Neuron (in vitro differentiated cells): ENCODE results near the gene NHERF2.
A peak's percentile ranks its signal among the peaks of the same experiment; 100 is the strongest.
"Not testable (repeated sequence)": the region's sequence is repeated elsewhere in the genome, so short reads cannot be mapped to it uniquely, and the experiment has no call there.

Experiments
- H2AFZ ChIP-seq: one replicate; pipeline ENCODE4 v1.6.1; 2013; ENCODE audit warnings: low read depth, mild to moderate bottlenecking, inconsistent platforms, low read length, moderate library complexity
- H3K27me3 ChIP-seq: one replicate; pipeline ENCODE4 v1.6.1; 2013; ENCODE audit warnings: low read length; ENCODE audit not compliant: insufficient read depth
- H3K36me3 ChIP-seq: one replicate; pipeline ENCODE4 v1.6.1; 2013; ENCODE audit warnings: low read length; ENCODE audit not compliant: insufficient read depth
- H3K4me1 ChIP-seq: one replicate; pipeline ENCODE4 v1.6.1; 2013; ENCODE audit warnings: low read length; ENCODE audit not compliant: insufficient read depth
- H3K4me3 ChIP-seq: 2 replicates; pipeline ENCODE4 v1.5.1; 2013; ENCODE audit warnings: mild to moderate bottlenecking, low read length, moderate library complexity
- H3K9me3 ChIP-seq: one replicate; pipeline ENCODE4 v1.6.1; 2013; ENCODE audit warnings: low read length

NHERF2 gene

DNA sequence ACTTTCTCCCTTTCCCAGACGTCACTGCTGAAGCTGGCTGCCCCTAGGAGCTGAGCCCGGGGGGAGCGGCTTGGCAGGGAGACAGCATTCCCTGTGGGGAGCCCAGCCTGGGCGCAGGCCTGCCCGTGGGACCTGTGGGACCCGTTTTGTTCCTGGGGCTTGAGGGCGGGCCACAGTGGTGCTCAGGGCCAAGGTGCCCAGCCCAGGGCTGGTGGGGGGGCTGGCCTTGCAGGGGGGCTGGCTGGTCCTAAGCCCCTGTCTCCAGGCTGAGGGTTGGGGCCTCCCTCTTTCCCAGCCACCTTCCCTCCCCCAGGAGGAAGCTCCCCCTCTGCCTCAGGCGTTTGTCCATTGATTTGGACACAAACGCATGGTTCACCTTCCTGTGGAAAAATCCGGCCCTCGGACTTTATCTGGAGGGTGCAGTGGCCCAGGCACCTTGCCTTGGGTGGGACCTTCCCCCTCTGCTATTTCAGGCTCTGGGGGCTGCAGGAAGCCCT is 4.4 kb downstream of the NHERF2 start:
- Histone ChIP-seq H3K9me3 (peaks cover 3% of the 10 kb centered on the region), H3K4me3 (no peak overlapping the region), H3K36me3 (no peaks in the 10 kb centered on the region), H3K4me1 (peaks cover 22% of the 10 kb centered on the region), H2AFZ (no peak overlapping the region), H3K27me3 (peaks cover 24% of the 10 kb centered on the region)

- H3K36me3 ChIP-seq, result no peaks in the 10 kb centered on the region
- H3K4me3 ChIP-seq, result no peak overlapping the region
- no peak overlapping the region for H2AFZ ChIP-seq
- H3K4me1 ChIP-seq, result peaks cover 16% of the 10 kb centered on the region
- H3K27me3 ChIP-seq, result peaks cover 18% of the 10 kb centered on the region
- H3K9me3 ChIP-seq, result peaks cover 3% of the 10 kb centered on the region
Observed at GRCh38 chr16:2032285-2033056, 5.8 kb downstream of the NHERF2 start.

DNA sequence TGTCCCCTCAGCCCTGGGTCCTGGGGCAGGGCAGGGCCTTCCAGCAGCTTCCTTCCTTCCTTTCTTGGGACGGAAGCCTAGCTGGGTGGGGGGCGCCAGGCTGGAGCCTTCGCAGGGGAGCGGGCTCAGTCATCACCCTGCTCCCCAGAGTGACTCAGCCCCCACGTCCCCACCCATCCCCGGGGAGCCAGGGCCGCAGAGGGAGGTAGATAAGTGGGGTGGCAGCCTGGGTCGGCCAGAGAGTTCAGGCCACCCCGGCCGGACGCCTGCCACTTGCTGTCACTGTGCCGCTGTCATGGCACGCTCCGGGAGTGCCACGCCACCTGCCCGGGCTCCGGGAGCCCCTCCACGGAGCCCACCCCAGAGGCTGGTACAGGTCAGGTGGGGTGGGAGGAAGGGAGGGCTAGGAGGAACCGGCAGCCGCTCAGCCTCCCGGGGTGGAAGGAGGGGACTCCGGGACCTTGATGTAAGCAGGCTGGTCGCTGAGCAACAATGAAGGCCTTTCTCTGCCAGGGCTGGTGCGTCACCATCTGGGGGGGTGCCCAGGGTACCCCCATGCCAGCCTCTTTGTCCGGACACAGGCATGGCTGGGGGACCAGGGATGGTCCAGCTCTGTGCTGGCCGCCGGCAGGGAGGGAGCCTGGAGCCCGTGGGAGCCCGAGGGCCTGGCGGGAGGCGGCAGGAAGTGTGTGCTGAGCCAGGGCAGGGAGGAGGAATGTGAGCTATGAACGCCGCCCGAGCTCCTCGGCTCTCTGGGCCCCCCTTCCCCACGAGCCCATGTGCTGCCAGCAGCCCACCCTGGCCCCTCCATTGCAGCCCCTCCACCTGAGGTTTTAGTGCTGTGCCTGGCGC is 6.6 kb downstream of the NHERF2 start:
- H3K27me3 ChIP-seq, result peaks cover 10% of the 10 kb centered on the region
- no peaks in the 10 kb centered on the region for H3K9me3 ChIP-seq
- H3K4me3 ChIP-seq, result no peak overlapping the region
- no peaks in the 10 kb centered on the region for H3K36me3 ChIP-seq
- H3K4me1 ChIP-seq, result peaks cover 14% of the 10 kb centered on the region
- peak overlapping the region; percentile 12 for H2AFZ ChIP-seq

DNA sequence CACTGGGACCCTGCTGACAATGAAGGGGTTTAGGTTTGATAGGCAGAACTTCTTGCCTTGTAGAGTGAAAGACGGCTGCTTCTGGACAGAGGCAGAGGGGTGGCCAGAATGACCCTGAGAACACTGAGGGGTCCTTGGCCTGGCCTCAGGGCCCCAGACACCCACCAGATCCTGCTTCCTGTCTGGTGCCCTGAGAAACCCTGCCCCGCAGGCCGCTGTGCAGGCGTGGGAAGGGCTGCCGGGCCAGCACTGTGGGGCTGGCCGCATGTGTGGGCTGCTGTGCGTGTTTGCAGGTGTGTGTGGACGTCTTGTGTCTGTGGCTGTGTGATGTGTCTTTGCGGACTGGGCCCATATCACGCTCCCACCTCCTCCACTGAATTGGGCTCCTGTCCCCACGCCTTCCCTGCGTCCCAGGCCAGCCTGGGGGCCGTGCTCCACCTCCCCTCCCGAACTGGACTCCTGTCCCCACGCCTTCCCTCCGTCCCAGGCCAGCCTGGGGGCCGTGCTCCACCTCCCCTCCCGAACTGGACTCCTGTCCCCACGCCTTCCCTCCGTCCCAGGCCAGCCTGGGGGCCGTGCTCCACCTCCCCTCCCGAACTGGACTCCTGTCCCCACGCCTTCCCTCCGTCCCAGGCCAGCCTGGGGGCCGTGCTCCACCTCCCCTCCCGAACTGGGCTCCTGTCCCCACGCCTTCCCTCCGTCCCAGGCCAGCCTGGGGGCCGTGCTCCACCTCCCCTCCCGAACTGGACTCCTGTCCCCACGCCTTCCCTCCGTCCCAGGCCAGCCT is 7.4 kb downstream of the NHERF2 start:
- H3K4me3 ChIP-seq, H3K9me3 ChIP-seq, H3K27me3 ChIP-seq, H3K36me3 ChIP-seq: not testable (repeated sequence)
- Histone ChIP-seq H3K4me1 (peaks cover 14% of the 10 kb centered on the region), H2AFZ (peak overlapping the region; percentile 12)

GRCh38 chr16:2034696-2035430 is 8.2 kb downstream of the NHERF2 start:
- Histone ChIP-seq H3K4me1 (peaks cover 14% of the 10 kb centered on the region), H3K36me3 (no peaks in the 10 kb centered on the region), H3K9me3 (no peaks in the 10 kb centered on the region), H2AFZ (no peak overlapping the region), H3K4me3 (no peak overlapping the region), H3K27me3 (no peaks in the 10 kb centered on the region)

DNA sequence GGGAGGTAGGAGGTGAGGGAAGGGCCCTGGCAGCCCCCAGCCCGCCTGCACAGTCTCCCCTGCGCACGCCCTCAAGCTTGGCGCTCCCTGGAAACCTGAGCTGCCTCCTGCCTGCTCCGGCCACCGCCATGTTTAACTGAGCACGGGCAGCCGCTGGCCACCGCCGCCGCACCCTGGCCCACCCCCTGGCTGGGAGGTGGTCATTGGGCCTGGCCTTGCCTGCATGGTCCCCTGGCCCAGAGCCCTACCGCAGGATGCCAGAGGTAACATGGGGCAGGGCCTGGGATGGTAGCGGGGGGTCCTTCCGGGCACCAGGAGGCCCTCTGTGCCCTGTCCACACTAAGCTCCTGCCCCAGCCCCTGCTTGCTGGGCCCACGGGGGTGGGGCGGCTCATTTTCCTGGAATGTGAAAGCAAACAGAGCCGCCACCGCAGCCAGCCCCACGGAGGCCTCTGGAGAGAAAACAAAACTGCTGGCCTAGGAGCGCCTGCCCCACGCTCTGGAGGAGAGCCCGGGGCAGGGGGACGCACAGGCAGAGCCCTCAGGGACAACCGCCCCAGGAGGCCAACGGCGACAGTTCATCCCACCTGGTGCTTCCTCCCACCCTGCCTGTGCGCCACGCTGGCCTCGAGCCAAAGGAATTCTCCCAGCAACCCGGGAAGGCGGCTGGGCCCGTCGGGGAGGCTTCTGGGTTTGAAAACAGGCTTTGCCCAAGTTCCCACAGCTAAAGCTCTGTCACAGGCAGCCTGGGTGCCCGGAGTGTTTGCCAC is 8.9 kb downstream of the NHERF2 start:
- Histone ChIP-seq H3K27me3 (no peaks in the 10 kb centered on the region), H3K36me3 (no peaks in the 10 kb centered on the region), H2AFZ (no peak overlapping the region), H3K4me1 (peaks cover 14% of the 10 kb centered on the region), H3K4me3 (no peak overlapping the region), H3K9me3 (no peaks in the 10 kb centered on the region)

DNA sequence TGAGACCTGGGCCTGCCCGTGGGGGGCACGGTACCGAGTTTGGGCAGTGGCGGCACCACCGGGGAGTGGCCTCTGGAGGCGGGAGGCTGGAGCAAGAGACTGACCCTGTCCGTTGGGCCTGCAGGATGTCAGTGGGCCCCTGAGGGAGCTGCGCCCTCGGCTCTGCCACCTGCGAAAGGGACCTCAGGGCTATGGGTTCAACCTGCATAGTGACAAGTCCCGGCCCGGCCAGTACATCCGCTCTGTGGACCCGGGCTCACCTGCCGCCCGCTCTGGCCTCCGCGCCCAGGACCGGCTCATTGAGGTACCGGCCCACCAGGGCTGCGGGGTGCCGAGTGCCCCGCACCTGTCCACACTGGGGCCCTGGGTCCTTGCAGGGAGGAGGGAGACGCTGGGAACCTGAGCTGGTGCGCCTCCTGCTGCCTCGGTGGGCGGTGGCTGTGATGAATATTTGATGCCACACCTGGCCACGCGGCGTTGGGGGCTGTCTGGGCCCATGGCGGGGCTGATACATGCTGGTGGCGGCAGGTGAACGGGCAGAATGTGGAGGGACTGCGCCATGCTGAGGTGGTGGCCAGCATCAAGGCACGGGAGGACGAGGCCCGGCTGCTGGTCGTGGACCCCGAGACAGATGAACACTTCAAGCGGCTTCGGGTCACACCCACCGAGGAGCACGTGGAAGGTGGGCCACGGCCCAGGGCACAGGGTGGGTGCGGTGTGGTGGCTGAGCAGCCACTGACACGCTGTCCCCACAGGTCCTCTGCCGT is 9.7 kb downstream of the NHERF2 start:
- Histone ChIP-seq H3K4me1 (peaks cover 14% of the 10 kb centered on the region), H3K4me3 (no peak overlapping the region)

GRCh38 chr16:2037115-2037514 is 10.4 kb downstream of the NHERF2 start:
- H3K36me3 ChIP-seq, result no peaks in the 10 kb centered on the region
- H3K4me1 ChIP-seq, result peaks cover 14% of the 10 kb centered on the region
- no peak overlapping the region for H3K4me3 ChIP-seq
- no peaks in the 10 kb centered on the region for H3K9me3 ChIP-seq
- H2AFZ ChIP-seq, result no peak overlapping the region
- no peaks in the 10 kb centered on the region for H3K27me3 ChIP-seq

More for the DNA sequence above, 9.7 kb downstream of the NHERF2 start:
- H3K27me3 ChIP-seq, result no peaks in the 10 kb centered on the region
- H2AFZ ChIP-seq, result no peak overlapping the region
- no peaks in the 10 kb centered on the region for H3K9me3 ChIP-seq
- H3K36me3 ChIP-seq, result no peaks in the 10 kb centered on the region

DNA sequence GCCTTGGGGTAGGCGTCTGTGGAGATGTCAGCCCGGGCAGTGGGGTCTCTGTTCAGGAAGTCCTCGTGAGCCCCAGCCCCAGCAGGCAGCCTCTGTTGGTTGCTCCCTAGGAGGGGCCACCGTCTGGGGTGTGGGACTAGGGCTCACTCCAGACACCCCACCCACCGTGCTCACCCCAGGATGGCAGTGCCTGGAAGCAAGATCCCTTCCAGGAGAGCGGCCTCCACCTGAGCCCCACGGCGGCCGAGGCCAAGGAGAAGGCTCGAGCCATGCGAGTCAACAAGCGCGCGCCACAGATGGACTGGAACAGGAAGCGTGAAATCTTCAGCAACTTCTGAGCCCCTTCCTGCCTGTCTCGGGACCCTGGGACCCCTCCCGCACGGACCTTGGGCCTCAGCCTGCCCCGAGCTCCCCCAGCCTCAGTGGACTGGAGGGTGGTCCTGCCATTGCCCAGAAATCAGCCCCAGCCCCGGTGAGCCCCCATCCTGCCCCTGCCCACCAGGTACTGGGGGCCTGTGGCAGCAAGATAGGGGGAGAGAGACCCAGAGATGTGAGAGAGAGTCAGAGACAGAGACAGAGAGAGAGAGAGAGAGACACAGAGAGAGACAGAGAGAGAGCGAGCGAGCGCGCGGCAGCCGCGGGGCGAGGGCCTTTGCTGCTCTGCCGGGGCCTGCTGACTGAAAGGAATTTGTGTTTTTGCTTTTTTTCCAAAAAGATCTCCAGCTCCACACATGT is 11.1 kb downstream of the NHERF2 start:
- H3K4me3 ChIP-seq, result no peak overlapping the region
- no peak overlapping the region for H2AFZ ChIP-seq
- no peaks in the 10 kb centered on the region for H3K27me3 ChIP-seq
- H3K9me3 ChIP-seq, result no peaks in the 10 kb centered on the region
- no peaks in the 10 kb centered on the region for H3K36me3 ChIP-seq
- H3K4me1 ChIP-seq, result peaks cover 14% of the 10 kb centered on the region

DNA sequence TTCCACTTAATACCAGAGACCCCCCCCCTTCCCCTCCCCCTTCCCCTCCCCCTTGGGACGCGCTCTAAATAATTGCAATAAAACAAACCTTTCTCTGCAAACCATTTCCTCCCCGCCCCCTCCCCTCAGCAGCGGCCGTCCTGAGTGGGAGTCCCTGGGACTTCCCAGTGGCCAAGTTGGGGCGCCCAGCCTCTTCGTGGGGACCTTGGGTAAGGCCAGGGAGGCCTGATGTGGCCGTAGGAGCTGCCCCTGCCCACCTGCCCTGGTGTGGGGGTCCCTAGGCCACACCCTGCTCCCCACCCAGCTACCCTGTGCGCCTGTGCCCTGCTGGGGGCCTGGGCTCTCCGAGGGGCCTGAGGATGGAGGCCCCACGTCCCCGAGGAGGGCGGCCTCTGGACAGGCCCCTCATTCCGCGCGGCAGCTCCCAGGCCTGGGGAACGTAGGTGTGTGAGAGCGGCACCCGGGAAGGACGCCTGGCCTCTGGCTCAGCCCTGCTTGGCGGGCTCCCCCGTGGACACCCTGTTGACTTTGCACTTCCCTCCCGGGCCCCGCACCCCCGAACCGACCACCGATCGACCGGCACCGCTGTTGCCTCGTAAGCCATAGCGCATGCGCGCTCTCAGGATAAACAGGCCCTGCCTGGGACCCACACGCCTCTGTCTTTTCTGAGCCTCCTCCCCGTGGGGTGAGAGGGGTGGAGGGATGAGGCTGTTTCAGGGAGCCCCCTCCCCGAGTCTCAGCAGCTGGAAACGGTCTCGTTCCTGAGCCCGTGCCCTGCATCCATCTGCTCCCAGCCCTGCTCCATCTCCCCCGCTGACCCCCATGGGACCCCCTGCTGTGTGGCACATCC is 11.9 kb downstream of the NHERF2 start:
- no peak overlapping the region for H3K4me3 ChIP-seq
- H3K4me1 ChIP-seq, result peaks cover 9% of the 10 kb centered on the region
- no peak overlapping the region for H2AFZ ChIP-seq
- H3K27me3 ChIP-seq, result no peaks in the 10 kb centered on the region
- H3K36me3 ChIP-seq, result no peaks in the 10 kb centered on the region
- no peaks in the 10 kb centered on the region for H3K9me3 ChIP-seq
